Neural cell (in vitro differentiated cells): ENCODE data around the gene SYT1.

ENCODE experiments used
- EP300 ChIP-seq: fragments of 450-650 bp; conservative IDR thresholded peaks from 2 replicates; pipeline ENCODE4 v1.6.1; 2014; ENCODE audit warnings: antibody characterized with exemption, mild to moderate bottlenecking, moderate library complexity; ENCODE audit not compliant: poor library complexity, severe bottlenecking
- EZH2 ChIP-seq: fragments of 200-600, 300-800 bp; shearing (Covaris generic), sonication (generic); IDR thresholded peaks from 2 replicates; pipeline ENCODE4 v1.6.1; 2014; ENCODE audit warnings: antibody characterized with exemption, low read length, borderline replicate concordance, mild to moderate bottlenecking; ENCODE audit not compliant: insufficient read depth, poor library complexity, severe bottlenecking
- MXI1 ChIP-seq: fragments of 450-650 bp; conservative IDR thresholded peaks from 2 replicates; pipeline ENCODE4 v1.6.1; 2014; ENCODE audit warnings: antibody characterized with exemption, mild to moderate bottlenecking; ENCODE audit not compliant: poor library complexity, severe bottlenecking
- RAD21 ChIP-seq: fragments of 450-650 bp; conservative IDR thresholded peaks from 2 replicates; pipeline ENCODE4 v1.6.1; 2014; ENCODE audit warnings: antibody characterized with exemption, mild to moderate bottlenecking, moderate library complexity
- TAF1 ChIP-seq: IDR thresholded peaks from 2 replicates; pipeline ENCODE4 v1.6.1; 2012; ENCODE audit warnings: low read depth

DNA sequence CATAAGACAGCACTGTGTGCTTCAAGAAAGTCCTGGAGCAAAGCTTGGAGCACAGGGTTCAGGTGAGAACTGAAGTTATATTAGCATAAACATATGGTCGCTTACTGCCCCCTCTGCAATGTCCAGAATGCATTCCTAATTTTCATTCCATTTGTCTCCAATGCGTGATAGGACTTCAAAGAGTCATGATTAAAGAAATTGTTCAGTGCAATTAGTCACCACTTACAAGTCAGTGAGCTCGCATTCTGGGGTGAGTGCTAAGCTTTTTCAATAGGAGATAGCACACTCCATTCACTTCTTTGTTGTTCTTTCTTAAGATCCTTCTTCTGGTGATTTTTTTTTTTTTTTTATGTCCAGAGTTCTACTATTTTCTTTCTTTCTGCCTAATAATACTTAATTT, 398.4 kb downstream of the SYT1 start:
- TF ChIP-seq RAD21 (no peak), EZH2 (no peak), TAF1 (no peak), EP300 (no peak), MXI1 (no peak)
